Measurements from ENCODE around the gene KLHL26.

- TF ChIP-seq, protein P1, sequence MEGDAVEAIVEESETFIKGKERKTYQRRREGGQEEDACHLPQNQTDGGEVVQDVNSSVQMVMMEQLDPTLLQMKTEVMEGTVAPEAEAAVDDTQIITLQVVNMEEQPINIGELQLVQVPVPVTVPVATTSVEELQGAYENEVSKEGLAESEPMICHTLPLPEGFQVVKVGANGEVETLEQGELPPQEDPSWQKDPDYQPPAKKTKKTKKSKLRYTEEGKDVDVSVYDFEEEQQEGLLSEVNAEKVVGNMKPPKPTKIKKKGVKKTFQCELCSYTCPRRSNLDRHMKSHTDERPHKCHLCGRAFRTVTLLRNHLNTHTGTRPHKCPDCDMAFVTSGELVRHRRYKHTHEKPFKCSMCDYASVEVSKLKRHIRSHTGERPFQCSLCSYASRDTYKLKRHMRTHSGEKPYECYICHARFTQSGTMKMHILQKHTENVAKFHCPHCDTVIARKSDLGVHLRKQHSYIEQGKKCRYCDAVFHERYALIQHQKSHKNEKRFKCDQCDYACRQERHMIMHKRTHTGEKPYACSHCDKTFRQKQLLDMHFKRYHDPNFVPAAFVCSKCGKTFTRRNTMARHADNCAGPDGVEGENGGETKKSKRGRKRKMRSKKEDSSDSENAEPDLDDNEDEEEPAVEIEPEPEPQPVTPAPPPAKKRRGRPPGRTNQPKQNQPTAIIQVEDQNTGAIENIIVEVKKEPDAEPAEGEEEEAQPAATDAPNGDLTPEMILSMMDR (IDR thresholded peaks at IDR 0.05): no peak
- no peak for TF ChIP-seq POLR2A (IDR thresholded peaks at IDR 0.05)
Observed at GRCh38 chr19:18593367-18594095, 43.3 kb upstream of the KLHL26 start.

Data from vagina (tissue), 2 donors.